CD4-positive, CD25-positive, alpha-beta regulatory T cell (primary cell): ENCODE results near the gene SSMEM1. TPM values are rescaled to one million over a fixed set of nuclear protein-coding genes. Genes with fewer than 3 reads are reported as not detected.
"Not testable (repeated sequence)": the region's sequence is repeated elsewhere in the genome, so short reads cannot be mapped to it uniquely, and the experiment has no call there.

Source experiments
- ATAC-seq, 2 donors: fragments of 150-1000 bp; cut with Tn5 transposase; one replicate each; pipeline ENCODE4 v1.10.0; 2021; ENCODE audit warnings: low read depth in 2 of 2, moderate number of reproducible peaks in 2 of 2, moderate library complexity in 1 of 2
- DNase-seq, 3 donors: peaks; one replicate each; pipeline versions ENCODE4 v3.0.0 to v3.0.0-alpha.2; 2012 to 2022; ENCODE audit warnings: mixed read lengths in 1 of 3
- H3K27ac ChIP-seq: one replicate; pipeline ENCODE4 v1.7.0; 2013; ENCODE audit warnings: mild to moderate bottlenecking, low read length; ENCODE audit not compliant: insufficient read depth, poor library complexity, severe bottlenecking
- H3K27me3 ChIP-seq: one replicate; pipeline ENCODE4 v1.7.0; 2013; ENCODE audit warnings: low read length; ENCODE audit not compliant: control insufficient read depth, insufficient read depth
- H3K36me3 ChIP-seq: one replicate; pipeline ENCODE4 v1.7.0; 2013; ENCODE audit warnings: mild to moderate bottlenecking, low read length, moderate library complexity; ENCODE audit not compliant: control insufficient read depth, insufficient read depth
- H3K4me1 ChIP-seq: 2 replicates; pipeline ENCODE4 v1.7.0; 2013; ENCODE audit warnings: mild to moderate bottlenecking, low read length; ENCODE audit not compliant: insufficient read depth, control insufficient read depth, poor library complexity, severe bottlenecking
- H3K4me3 ChIP-seq: one replicate; pipeline ENCODE4 v1.7.0; 2013; ENCODE audit warnings: low read depth, mild to moderate bottlenecking, low read length, moderate library complexity
- H3K9me3 ChIP-seq, 2 experiments: 1 replicate in 1 of 2; 2 replicates in 1 of 2; pipeline ENCODE4 v1.7.0; 2013; ENCODE audit warnings: low read length in 2 of 2, mild to moderate bottlenecking in 1 of 2, moderate library complexity in 1 of 2; ENCODE audit not compliant: control insufficient read depth in 2 of 2
- H3K27ac Mint-ChIP-seq, 3 donors: one replicate each; pipeline ENCODE4 v1.8.0; 2020 to 2022; ENCODE audit warnings: mild to moderate bottlenecking in 3 of 3, mixed read lengths in 3 of 3, moderate library complexity in 2 of 3
- H3K27me3 Mint-ChIP-seq: one replicate; pipeline ENCODE4 v1.8.0; 2022; ENCODE audit warnings: mild to moderate bottlenecking, mixed read lengths
- H3K36me3 Mint-ChIP-seq: one replicate; pipeline ENCODE4 v1.8.0; 2020; ENCODE audit warnings: mixed read lengths
- H3K4me1 Mint-ChIP-seq, 4 donors: one replicate each; pipeline ENCODE4 v1.8.0; 2020 to 2022; ENCODE audit warnings: mixed read lengths in 4 of 4, mild to moderate bottlenecking in 1 of 4
- H3K4me3 Mint-ChIP-seq, 4 donors: one replicate each; pipeline ENCODE4 v1.8.0; 2020 to 2022; ENCODE audit warnings: mild to moderate bottlenecking in 4 of 4, mixed read lengths in 4 of 4, moderate library complexity in 3 of 4
- H3K9me3 Mint-ChIP-seq, 7 donors: one replicate each; pipeline ENCODE4 v1.8.0; 2020 to 2022; ENCODE audit warnings: mixed read lengths in 7 of 7, mild to moderate bottlenecking in 3 of 7, moderate library complexity in 2 of 7
- polyA plus RNA-seq, 4 donors: library from polyadenylated mRNA; unstranded; fragments of 300-500 nt; fragmentation: Illumina TruSeq; gene quantifications; one replicate each; pipeline ENCODE4 v1.2.3, GENCODE V29; 2021
- total RNA-seq: library from RNA; stranded (reverse); gene quantifications from one replicate; pipeline ENCODE4 v1.2.3, GENCODE V29; 2022

Gene SSMEM1
- total and polyA plus RNA-seq, 5 donors from 2014 or later: not detected

GRCh38 chr7:130180571-130181262, 26.9 kb upstream of the SSMEM1 start:
- no peaks in the 10 kb centered on the region for H3K27me3 Mint-ChIP-seq
- no peaks in the 10 kb centered on the region for H3K27me3 ChIP-seq
- H3K4me3 Mint-ChIP-seq: no peak overlapping the region
- H3K36me3 ChIP-seq: peaks cover 58% of the 10 kb centered on the region
- DNase-seq: peak in 1 of 3 donors; percentile 15
- no peak overlapping the region for H3K4me3 ChIP-seq
- no peaks in the 10 kb centered on the region for H3K9me3 Mint-ChIP-seq
- no peak overlapping the region for H3K27ac ChIP-seq
- ATAC-seq: no peak
- peaks cover 44% of the 10 kb centered on the region for H3K36me3 Mint-ChIP-seq
- H3K4me1 ChIP-seq: no peaks in the 10 kb centered on the region
- H3K4me1 Mint-ChIP-seq: peaks cover 5 to 9% (median 7%) of the 10 kb centered on the region in 4 donors
- H3K27ac Mint-ChIP-seq: no peak overlapping the region
- H3K9me3 ChIP-seq: no peaks in the 10 kb centered on the region

GRCh38 chr7:130181263-130181605, 26.4 kb upstream of the SSMEM1 start:
- Histone ChIP-seq H3K27me3 (no peaks in the 10 kb centered on the region), H3K4me3 (no peak overlapping the region), H3K36me3 (peaks cover 58% of the 10 kb centered on the region), H3K4me1 (no peaks in the 10 kb centered on the region), H3K9me3 (no peaks in the 10 kb centered on the region), H3K27ac (no peak overlapping the region)
- DNase-seq (no peak), ATAC-seq (no peak)
- H3K36me3 Mint-ChIP-seq: peaks cover 44% of the 10 kb centered on the region
- H3K27ac Mint-ChIP-seq: no peak overlapping the region
- H3K9me3 Mint-ChIP-seq: no peaks in the 10 kb centered on the region
- H3K4me1 Mint-ChIP-seq: peaks cover 5 to 9% (median 7%) of the 10 kb centered on the region in 4 donors
- no peak overlapping the region for H3K4me3 Mint-ChIP-seq
- no peaks in the 10 kb centered on the region for H3K27me3 Mint-ChIP-seq

GRCh38 chr7:130182990-130183389, 24.7 kb upstream of the SSMEM1 start:
- no peaks in the 10 kb centered on the region for H3K4me1 ChIP-seq

GRCh38 chr7:130184349-130184748, 23.3 kb upstream of the SSMEM1 start:
- peaks cover 49% of the 10 kb centered on the region for H3K36me3 ChIP-seq
- not testable (repeated sequence) for DNase-seq, H3K4me3 Mint-ChIP-seq, H3K27me3 Mint-ChIP-seq, H3K9me3 Mint-ChIP-seq, H3K4me1 ChIP-seq, H3K27me3 ChIP-seq, H3K9me3 ChIP-seq, ATAC-seq, H3K4me3 ChIP-seq, H3K27ac Mint-ChIP-seq, H3K27ac ChIP-seq
- Mint-ChIP-seq H3K4me1 (peaks cover 11 to 16% (median 13%) of the 10 kb centered on the region in 4 donors), H3K36me3 (peaks cover 43% of the 10 kb centered on the region)

More at GRCh38 chr7:130182990-130183389, 24.7 kb upstream of the SSMEM1 start:
- no peaks in the 10 kb centered on the region for H3K9me3 Mint-ChIP-seq
- H3K36me3 ChIP-seq: peaks cover 54% of the 10 kb centered on the region
- H3K27me3 ChIP-seq: no peaks in the 10 kb centered on the region
- peak in 1 of 3 donors; percentile 8 for DNase-seq
- no peak for ATAC-seq
- H3K4me3 Mint-ChIP-seq: no peak overlapping the region
- peaks cover 40% of the 10 kb centered on the region for H3K36me3 Mint-ChIP-seq
- H3K4me3 ChIP-seq: no peak overlapping the region
- H3K27ac Mint-ChIP-seq: peak overlapping the region in 1 of 3 donors; percentile 54
- H3K9me3 ChIP-seq: no peaks in the 10 kb centered on the region
- no peaks in the 10 kb centered on the region for H3K27me3 Mint-ChIP-seq
- peaks cover 9 to 14% (median 12%) of the 10 kb centered on the region in 4 donors for H3K4me1 Mint-ChIP-seq
- H3K27ac ChIP-seq: no peak overlapping the region

GRCh38 chr7:130187360-130187759, 20.3 kb upstream of the SSMEM1 start:
- Histone ChIP-seq H3K27ac (no peak overlapping the region), H3K36me3 (peaks cover 39% of the 10 kb centered on the region), H3K4me1 (no peaks in the 10 kb centered on the region), H3K4me3 (no peak overlapping the region), H3K27me3 (no peaks in the 10 kb centered on the region), H3K9me3 (no peaks in the 10 kb centered on the region)
- no peaks in the 10 kb centered on the region for H3K27me3 Mint-ChIP-seq
- H3K27ac Mint-ChIP-seq: peak overlapping the region in 1 of 3 donors; percentile 52
- peaks cover 35% of the 10 kb centered on the region for H3K36me3 Mint-ChIP-seq
- ATAC-seq: no peak
- H3K4me3 Mint-ChIP-seq: no peak overlapping the region
- no peak for DNase-seq
- H3K9me3 Mint-ChIP-seq: no peaks in the 10 kb centered on the region
- H3K4me1 Mint-ChIP-seq: peaks cover 9 to 14% (median 12%) of the 10 kb centered on the region in 4 donors

GRCh38 chr7:130189343-130189742, 18.3 kb upstream of the SSMEM1 start:
- peaks cover 7 to 18% (median 12%) of the 10 kb centered on the region in 4 donors for H3K4me1 Mint-ChIP-seq
- H3K27ac ChIP-seq: no peak overlapping the region
- no peaks in the 10 kb centered on the region for H3K4me1 ChIP-seq
- ATAC-seq (no peak), DNase-seq (no peak)
- no peak overlapping the region for H3K4me3 ChIP-seq
- no peaks in the 10 kb centered on the region for H3K9me3 Mint-ChIP-seq
- H3K27me3 ChIP-seq: no peaks in the 10 kb centered on the region
- H3K27me3 Mint-ChIP-seq: no peaks in the 10 kb centered on the region
- H3K9me3 ChIP-seq: no peaks in the 10 kb centered on the region
- peaks cover 27% of the 10 kb centered on the region for H3K36me3 Mint-ChIP-seq
- no peak overlapping the region for H3K27ac Mint-ChIP-seq
- H3K36me3 ChIP-seq: peaks cover 37% of the 10 kb centered on the region
- no peak overlapping the region for H3K4me3 Mint-ChIP-seq

GRCh38 chr7:130191791-130192190, 15.9 kb upstream of the SSMEM1 start:
- ATAC-seq: no peak
- no peaks in the 10 kb centered on the region for H3K9me3 ChIP-seq
- Mint-ChIP-seq H3K27ac (no peak overlapping the region), H3K4me3 (no peak overlapping the region), H3K9me3 (no peaks in the 10 kb centered on the region), H3K27me3 (no peaks in the 10 kb centered on the region), H3K4me1 (peaks cover 5 to 20% (median 10%) of the 10 kb centered on the region in 4 donors), H3K36me3 (peaks cover 29% of the 10 kb centered on the region)
- no peak overlapping the region for H3K4me3 ChIP-seq
- no peak for DNase-seq
- no peaks in the 10 kb centered on the region for H3K27me3 ChIP-seq
- no peaks in the 10 kb centered on the region for H3K4me1 ChIP-seq
- no peak overlapping the region for H3K27ac ChIP-seq
- peaks cover 34% of the 10 kb centered on the region for H3K36me3 ChIP-seq

GRCh38 chr7:130195396-130195795, 12.3 kb upstream of the SSMEM1 start:
- Histone ChIP-seq H3K4me1 (peaks cover 4% of the 10 kb centered on the region), H3K36me3 (peaks cover 50% of the 10 kb centered on the region), H3K9me3 (no peaks in the 10 kb centered on the region), H3K27ac (no peak overlapping the region), H3K27me3 (no peaks in the 10 kb centered on the region), H3K4me3 (no peak overlapping the region)
- peaks cover 5 to 17% (median 10%) of the 10 kb centered on the region in 4 donors for H3K4me1 Mint-ChIP-seq
- ATAC-seq (no peak), DNase-seq (no peak)
- no peaks in the 10 kb centered on the region for H3K9me3 Mint-ChIP-seq
- H3K36me3 Mint-ChIP-seq: peaks cover 29% of the 10 kb centered on the region
- no peak overlapping the region for H3K27ac Mint-ChIP-seq
- no peaks in the 10 kb centered on the region for H3K27me3 Mint-ChIP-seq
- H3K4me3 Mint-ChIP-seq: no peak overlapping the region
